HCT116 (cell line): Measurements from ENCODE around the gene EFCAB8.

Source experiments
- CEBPB ChIP-seq: IDR thresholded peaks from 2 replicates; pipeline ENCODE4 v1.6.1; 2012; ENCODE audit warnings: low read depth
- EZH2 ChIP-seq: fragments of 200-600 bp; sonication (generic); IDR thresholded peaks from 2 replicates; pipeline ENCODE4 v1.6.1; 2017; ENCODE audit warnings: antibody characterized with exemption, mixed run types
- JUND ChIP-seq: IDR thresholded peaks from 2 replicates; pipeline ENCODE4 v1.6.1; 2012
- POLR2A ChIP-seq: IDR thresholded peaks from 2 replicates; pipeline ENCODE4 v1.7.0; 2011; ENCODE audit warnings: borderline replicate concordance; ENCODE audit not compliant: insufficient read depth, insufficient read length; ENCODE audit errors: extremely low read depth
- POLR2AphosphoS5 ChIP-seq: IDR thresholded peaks from 2 replicates; pipeline ENCODE4 v1.6.1; 2011; ENCODE audit warnings: mild to moderate bottlenecking, low read depth, low read length, moderate library complexity
- RAD21 ChIP-seq: IDR thresholded peaks from 2 replicates; pipeline ENCODE4 v1.6.1; 2012; ENCODE audit warnings: low read depth, mild to moderate bottlenecking
- SP1 ChIP-seq: IDR thresholded peaks from 2 replicates; pipeline ENCODE4 v1.6.1; 2012; ENCODE audit warnings: low read depth
- SRF ChIP-seq: IDR thresholded peaks from 2 replicates; pipeline ENCODE4 v1.6.1; 2012; ENCODE audit warnings: low read depth
- ZFX ChIP-seq: fragments of 450-650 bp; IDR thresholded peaks from 2 replicates; pipeline ENCODE4 v1.6.1; 2017
- ZNF274 ChIP-seq: fragments of 200-500 bp; sonication (Bioruptor generic); IDR thresholded peaks from 2 replicates; pipeline ENCODE4 v1.6.1; 2014; ENCODE audit warnings: mild to moderate bottlenecking, low read depth, low read length, inconsistent platforms
- TF ChIP-seq, protein P1 (sequence below), 3 experiments: fragments of 200-600 bp in 1 of 3; sonication (generic) in 1 of 3; IDR thresholded peaks in 2 of 3; conservative IDR thresholded peaks in 1 of 3; 2 replicates each; pipeline ENCODE4 v1.5.1; 2012 to 2017; ENCODE audit warnings: low read depth in 2 of 3, low read length in 2 of 3, antibody characterized with exemption in 1 of 3, borderline replicate concordance in 1 of 3, control low read depth in 1 of 3, mild to moderate bottlenecking in 1 of 3, mixed read lengths in 1 of 3, mixed run types in 1 of 3, moderate library complexity in 1 of 3; ENCODE audit not compliant: insufficient read depth in 1 of 3
- TF ChIP-seq, protein P2 (sequence below): IDR thresholded peaks from 2 replicates; pipeline ENCODE4 v1.6.1; 2011; ENCODE audit warnings: mild to moderate bottlenecking, low read length, moderate library complexity; ENCODE audit not compliant: insufficient replicate concordance; ENCODE audit errors: extremely low read depth
- TF ChIP-seq, protein P3 (sequence below): IDR thresholded peaks from 2 replicates; pipeline ENCODE4 v1.6.1; 2012
- TF ChIP-seq, protein P4 (sequence below): IDR thresholded peaks from 2 replicates; pipeline ENCODE4 v1.6.1; 2012; ENCODE audit warnings: low read depth

DNA sequence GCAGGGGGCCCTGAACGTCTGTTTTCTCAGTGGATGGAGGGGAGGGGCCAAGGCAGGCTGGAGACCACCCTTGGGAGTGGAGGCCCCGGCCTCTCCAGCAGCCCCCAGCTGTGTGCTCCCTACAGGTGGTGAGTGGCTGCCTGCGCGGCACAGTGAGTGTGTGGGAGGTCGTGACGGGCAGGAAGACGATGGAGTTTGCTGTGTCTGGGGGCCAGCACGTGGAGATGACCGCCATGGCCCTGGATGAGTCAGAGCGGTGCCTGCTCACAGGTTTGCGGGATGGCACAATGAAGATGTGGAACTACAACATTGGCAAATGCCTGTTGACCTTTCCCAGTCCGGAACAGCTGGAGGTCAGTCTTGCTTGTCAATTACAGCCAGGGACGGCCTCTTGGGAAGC, 52.6 kb downstream of the EFCAB8 start:
- TF ChIP-seq SP1, result no peak
- TF ChIP-seq POLR2AphosphoS5, result no peak
- no peak for TF ChIP-seq CEBPB
- no peak for TF ChIP-seq EZH2
- TF ChIP-seq, protein P1, sequence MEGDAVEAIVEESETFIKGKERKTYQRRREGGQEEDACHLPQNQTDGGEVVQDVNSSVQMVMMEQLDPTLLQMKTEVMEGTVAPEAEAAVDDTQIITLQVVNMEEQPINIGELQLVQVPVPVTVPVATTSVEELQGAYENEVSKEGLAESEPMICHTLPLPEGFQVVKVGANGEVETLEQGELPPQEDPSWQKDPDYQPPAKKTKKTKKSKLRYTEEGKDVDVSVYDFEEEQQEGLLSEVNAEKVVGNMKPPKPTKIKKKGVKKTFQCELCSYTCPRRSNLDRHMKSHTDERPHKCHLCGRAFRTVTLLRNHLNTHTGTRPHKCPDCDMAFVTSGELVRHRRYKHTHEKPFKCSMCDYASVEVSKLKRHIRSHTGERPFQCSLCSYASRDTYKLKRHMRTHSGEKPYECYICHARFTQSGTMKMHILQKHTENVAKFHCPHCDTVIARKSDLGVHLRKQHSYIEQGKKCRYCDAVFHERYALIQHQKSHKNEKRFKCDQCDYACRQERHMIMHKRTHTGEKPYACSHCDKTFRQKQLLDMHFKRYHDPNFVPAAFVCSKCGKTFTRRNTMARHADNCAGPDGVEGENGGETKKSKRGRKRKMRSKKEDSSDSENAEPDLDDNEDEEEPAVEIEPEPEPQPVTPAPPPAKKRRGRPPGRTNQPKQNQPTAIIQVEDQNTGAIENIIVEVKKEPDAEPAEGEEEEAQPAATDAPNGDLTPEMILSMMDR (IDR thresholded peaks at IDR 0.05 in 2 of 3, conservative IDR thresholded peaks at IDR 0.05 in 1 of 3; ENCODE audit: borderline replicate concordance in 1 of 3, insufficient read depth in 1 of 3, low read depth in 2 of 3, low read length in 2 of 3), result no peak
- TF ChIP-seq RAD21, result no peak
- no peak for TF ChIP-seq POLR2A
- TF ChIP-seq JUND, result no peak
- TF ChIP-seq, protein P2, sequence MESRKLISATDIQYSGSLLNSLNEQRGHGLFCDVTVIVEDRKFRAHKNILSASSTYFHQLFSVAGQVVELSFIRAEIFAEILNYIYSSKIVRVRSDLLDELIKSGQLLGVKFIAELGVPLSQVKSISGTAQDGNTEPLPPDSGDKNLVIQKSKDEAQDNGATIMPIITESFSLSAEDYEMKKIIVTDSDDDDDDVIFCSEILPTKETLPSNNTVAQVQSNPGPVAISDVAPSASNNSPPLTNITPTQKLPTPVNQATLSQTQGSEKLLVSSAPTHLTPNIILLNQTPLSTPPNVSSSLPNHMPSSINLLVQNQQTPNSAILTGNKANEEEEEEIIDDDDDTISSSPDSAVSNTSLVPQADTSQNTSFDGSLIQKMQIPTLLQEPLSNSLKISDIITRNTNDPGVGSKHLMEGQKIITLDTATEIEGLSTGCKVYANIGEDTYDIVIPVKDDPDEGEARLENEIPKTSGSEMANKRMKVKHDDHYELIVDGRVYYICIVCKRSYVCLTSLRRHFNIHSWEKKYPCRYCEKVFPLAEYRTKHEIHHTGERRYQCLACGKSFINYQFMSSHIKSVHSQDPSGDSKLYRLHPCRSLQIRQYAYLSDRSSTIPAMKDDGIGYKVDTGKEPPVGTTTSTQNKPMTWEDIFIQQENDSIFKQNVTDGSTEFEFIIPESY, result no peak
- TF ChIP-seq ZNF274, result no peak
- no peak for TF ChIP-seq ZFX
- TF ChIP-seq, protein P3, sequence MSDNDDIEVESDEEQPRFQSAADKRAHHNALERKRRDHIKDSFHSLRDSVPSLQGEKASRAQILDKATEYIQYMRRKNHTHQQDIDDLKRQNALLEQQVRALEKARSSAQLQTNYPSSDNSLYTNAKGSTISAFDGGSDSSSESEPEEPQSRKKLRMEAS, result no peak
- no peak for TF ChIP-seq SRF
- TF ChIP-seq, protein P4, sequence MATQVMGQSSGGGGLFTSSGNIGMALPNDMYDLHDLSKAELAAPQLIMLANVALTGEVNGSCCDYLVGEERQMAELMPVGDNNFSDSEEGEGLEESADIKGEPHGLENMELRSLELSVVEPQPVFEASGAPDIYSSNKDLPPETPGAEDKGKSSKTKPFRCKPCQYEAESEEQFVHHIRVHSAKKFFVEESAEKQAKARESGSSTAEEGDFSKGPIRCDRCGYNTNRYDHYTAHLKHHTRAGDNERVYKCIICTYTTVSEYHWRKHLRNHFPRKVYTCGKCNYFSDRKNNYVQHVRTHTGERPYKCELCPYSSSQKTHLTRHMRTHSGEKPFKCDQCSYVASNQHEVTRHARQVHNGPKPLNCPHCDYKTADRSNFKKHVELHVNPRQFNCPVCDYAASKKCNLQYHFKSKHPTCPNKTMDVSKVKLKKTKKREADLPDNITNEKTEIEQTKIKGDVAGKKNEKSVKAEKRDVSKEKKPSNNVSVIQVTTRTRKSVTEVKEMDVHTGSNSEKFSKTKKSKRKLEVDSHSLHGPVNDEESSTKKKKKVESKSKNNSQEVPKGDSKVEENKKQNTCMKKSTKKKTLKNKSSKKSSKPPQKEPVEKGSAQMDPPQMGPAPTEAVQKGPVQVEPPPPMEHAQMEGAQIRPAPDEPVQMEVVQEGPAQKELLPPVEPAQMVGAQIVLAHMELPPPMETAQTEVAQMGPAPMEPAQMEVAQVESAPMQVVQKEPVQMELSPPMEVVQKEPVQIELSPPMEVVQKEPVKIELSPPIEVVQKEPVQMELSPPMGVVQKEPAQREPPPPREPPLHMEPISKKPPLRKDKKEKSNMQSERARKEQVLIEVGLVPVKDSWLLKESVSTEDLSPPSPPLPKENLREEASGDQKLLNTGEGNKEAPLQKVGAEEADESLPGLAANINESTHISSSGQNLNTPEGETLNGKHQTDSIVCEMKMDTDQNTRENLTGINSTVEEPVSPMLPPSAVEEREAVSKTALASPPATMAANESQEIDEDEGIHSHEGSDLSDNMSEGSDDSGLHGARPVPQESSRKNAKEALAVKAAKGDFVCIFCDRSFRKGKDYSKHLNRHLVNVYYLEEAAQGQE, result no peak
